Right hindlimb (tissue), 1 donor: ENCODE data around the gene KRTAP5-9.
"Not testable (repeated sequence)": the region's sequence is repeated elsewhere in the genome, so short reads cannot be mapped to it uniquely, and the experiment has no call there.

Experiments
- DNase-seq: peaks from one replicate; pipeline ENCODE4 v3.0.0-alpha.2; 2018

The KRTAP5-9 gene, protein sequence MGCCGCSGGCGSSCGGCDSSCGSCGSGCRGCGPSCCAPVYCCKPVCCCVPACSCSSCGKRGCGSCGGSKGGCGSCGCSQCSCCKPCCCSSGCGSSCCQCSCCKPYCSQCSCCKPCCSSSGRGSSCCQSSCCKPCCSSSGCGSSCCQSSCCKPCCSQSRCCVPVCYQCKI

DNA sequence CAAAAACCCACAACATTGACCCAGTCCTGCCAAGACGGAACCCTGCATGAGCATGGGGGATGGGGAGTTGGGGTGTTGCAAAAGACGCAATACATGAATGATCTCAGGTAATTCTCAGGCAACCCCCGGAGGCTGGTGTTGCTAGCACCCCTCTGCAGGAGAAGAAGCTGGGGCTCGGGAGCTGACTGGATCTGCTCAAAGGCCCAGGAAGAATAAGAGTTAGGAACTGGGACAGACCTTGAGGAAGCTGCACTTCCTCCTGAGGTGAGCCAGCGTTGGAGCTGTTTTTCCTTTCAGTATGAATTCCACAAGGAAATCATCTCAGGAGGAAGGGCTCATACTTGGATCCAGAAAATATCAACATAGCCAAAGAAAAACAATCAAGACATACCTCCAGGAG is at the start of gene KRTAP5-9:
TSS of gene KRTAP5-9 (plus strand) at position 301 of the 400 bp plus-strand sequence. CDS start 238 bp downstream, outside the sequence.
- DNase-seq = no peak

DNA sequence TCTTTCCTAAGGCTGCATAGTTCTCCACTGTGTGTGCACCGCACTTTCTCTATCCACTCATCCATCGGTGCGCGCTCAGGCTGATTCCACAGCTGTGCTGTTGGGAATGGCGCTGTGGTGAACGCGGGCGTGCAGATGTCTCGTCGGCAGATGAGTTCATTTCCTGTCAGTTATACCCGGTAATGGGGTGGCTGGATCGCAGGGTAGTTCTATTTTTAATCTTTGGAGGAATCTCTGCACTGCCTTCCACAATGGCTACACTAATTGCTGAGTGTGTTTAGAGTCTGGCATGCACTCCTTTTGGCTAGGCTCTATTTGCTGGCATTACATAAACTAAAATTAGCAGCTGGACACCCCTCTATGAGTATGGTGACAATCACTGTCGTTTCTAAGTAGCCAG is 49.1 kb upstream of the KRTAP5-9 start:
- no peak for DNase-seq

DNA sequence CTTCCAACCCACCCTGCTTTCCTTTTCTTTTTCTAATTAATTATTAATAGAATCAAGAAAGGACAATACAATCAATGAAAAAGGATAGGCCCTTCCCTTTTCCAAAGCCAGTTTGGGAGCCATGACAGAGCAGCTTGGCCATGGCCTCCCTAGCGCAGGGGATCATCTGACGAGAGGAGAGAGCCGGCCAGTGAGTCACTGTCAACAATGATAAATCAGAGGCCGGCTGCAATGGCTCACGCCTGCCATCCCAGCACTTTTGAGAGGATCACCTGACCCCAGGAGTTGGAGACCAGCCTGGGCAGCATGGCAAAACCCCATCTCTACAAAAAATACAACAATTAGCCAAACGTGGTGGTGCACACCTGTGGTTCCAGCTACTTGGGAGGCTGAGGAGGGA is 48.7 kb upstream of the KRTAP5-9 start:
- DNase-seq = no peak

DNA sequence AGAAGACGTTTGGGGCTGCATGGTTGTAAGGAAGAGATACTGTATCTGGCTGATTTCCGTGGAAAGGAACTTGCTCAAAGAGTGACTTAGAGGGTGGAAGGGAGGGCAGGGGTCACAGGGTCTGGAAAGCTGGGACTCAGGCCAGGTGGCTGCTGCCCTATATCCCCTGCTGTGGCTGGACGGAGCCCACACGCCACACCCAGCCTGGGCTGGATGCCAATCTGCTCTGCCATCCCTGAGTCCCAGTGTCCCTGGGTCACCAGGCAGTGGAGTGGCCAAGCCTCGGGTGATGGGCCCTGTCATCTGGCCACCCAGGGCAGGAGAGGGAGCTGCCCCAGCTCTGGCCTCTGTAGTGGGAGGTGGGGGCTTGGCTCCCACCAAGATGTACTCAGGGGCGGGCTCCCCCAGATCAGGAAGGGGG is 47.6 kb upstream of the KRTAP5-9 start:
- no peak for DNase-seq

DNA sequence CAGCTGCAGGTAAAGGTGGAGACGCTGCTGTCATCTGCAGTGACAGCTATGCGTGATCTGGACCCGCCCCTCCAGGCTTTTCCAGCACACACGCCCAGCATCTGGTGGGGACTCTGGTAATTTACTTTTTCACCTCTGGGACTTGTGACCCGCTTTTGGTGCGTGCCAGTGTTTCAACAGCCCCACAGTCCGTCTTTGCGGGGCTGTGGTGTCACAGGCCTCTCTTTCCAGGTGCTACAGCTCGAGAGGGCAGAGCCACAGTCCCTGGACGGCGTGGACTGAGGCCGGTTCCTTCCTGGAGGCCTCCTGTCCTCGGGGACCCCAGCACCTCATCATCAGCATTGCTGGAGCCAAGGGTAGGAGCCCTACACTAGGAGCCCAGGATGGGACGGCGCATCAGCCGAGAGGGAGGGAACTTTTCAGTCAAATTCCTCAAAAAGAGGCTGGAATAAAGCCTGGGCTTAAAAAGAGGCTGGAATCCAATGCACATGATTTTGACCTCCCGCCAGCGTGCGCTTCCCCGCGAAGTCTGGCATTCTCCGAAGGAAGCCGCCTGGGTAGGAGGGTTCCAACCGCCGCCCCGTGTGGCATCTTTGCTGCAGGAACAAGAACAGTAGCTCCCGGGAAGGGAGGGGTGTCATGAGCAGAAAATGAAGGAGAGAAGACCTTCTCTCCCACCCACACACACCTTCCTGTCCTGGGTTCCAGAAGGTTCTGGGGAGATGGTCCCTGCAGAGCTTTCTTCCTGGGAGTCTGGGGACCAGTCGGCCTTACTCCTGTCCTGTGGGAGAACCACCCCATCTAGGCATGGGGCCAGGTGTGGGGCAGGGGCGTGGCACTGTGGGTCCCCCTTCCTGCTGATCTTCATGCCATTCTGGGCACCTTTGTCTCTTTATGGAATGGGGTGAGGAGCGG is 46.9 kb upstream of the KRTAP5-9 start:
- DNase-seq = no peak

DNA sequence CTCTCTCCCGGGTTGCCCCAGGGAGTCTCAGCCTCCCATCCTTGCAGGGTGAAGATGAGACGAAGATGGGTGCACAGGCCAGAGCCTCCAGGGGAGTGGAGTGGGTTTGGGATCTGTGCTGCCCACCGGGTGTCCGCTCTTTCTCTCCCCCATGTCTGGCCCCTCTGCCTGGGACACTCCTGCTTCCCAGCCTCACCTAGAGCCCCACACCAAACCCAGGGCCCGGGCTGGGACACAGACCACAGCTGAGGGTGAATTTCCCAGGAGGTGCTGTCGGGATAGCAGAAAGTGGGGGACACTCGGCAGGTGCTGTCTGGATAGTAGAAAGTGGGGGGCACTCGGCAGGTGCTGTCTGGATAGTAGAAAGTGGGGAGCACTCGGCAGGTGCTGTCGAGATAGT is 46.2 kb upstream of the KRTAP5-9 start:
- DNase-seq = no peak

DNA sequence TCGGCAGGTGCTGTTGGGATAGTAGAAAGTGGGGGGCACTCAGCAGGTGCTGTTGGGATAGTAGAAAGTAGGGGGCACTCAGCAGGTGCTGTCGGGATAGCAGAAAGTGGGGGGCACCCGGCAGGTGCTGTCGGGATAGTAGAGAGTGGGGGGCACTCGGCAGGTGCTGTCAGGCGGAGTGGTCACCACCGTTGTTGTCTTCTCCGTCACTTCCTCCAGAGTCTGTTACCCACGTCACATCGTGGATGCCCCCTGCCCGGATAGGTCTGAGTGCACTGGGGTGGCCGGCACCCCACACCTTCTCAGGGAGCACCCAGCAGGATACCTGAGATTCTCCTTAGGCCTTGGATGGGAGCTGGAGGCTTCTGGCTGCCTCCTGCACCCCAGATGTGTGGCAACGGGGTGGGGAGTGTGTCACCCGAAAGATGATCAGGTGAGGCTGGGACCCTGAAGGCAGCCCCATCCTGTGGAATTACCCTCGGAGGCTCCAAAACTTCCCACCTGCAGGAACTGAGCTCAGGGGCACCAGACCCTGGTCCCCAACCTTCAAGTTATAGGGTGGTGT is 45.3 kb upstream of the KRTAP5-9 start:
- no peak for DNase-seq

DNA sequence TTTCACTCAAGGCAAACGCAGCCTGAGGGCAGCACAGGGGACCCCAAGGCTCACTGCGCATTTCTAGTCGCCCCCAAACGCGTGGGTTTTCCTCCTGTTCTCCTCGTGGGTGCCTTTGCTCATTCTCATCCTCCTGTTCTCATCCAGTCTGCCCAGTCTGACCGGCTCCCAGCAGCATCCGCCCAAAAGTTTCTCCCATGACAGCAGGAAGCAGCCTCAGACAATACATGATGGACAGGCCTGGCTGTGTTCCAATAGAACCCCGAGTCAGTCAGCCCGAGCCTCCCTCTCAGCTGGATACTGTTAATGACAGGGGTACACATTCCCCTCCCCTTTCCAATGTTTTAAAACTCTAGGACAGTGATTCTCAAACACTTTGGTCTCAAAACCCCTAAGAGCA is 43.7 kb upstream of the KRTAP5-9 start:
- DNase-seq = no peak

DNA sequence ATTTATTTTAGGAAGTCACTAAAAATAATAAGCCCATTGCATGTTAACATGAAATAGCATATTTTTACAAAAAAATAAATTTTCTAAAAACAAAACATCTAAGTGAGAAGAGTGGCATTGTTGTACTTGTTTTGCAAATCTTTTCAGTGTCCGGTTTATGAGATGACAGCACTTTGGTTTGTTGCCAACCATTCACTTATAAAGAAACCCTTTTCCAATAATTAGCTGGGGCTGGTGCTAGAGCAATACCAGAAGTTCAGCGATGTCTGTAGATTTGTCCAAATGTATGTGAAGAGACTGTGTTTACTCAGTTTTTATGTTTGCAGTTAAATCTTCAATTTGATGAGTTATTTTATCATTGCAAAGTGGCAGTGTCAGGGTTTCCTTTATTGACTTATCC is 43.2 kb upstream of the KRTAP5-9 start:
- DNase-seq = no peak

DNA sequence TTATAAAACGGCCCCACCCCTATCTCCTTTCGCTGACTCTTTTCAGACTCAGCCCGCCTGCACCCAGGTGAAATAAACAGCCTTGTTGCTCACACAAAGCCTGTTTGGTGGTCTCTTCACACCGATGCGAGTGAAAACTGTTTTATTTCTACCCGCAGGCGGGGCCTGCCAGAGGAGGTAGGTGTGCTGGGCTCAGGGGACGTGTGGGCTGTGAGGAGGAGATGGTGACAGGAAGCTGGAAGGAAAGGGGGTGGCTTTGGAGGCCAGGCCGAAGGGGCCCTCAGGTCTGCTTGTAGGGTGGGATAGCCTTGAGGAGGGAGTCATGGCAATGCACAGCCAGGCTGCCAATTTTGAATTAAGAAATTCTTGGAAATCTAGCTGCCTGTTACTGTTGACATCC is 42.4 kb upstream of the KRTAP5-9 start:
- DNase-seq = no peak

DNA sequence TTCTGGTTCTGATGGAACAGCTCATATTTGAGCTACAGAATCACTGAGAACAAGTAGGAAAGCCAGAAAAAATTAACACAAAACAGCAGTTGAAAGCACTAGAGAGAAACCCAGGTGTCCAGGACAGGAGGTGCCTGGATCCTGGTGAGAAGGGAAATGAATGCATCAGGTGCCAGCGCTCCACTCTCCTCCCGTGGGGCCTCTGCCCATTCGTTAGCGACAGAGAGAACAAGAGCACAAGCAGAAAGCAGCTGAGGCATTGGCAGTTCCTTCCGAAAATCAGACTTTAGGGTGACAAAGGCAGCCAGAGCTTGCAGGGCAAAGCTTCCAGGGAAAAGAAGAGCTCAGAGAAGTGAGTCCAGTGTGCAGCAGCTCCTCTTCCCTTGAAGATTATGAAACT is 41.1 kb upstream of the KRTAP5-9 start:
- DNase-seq = no peak

DNA sequence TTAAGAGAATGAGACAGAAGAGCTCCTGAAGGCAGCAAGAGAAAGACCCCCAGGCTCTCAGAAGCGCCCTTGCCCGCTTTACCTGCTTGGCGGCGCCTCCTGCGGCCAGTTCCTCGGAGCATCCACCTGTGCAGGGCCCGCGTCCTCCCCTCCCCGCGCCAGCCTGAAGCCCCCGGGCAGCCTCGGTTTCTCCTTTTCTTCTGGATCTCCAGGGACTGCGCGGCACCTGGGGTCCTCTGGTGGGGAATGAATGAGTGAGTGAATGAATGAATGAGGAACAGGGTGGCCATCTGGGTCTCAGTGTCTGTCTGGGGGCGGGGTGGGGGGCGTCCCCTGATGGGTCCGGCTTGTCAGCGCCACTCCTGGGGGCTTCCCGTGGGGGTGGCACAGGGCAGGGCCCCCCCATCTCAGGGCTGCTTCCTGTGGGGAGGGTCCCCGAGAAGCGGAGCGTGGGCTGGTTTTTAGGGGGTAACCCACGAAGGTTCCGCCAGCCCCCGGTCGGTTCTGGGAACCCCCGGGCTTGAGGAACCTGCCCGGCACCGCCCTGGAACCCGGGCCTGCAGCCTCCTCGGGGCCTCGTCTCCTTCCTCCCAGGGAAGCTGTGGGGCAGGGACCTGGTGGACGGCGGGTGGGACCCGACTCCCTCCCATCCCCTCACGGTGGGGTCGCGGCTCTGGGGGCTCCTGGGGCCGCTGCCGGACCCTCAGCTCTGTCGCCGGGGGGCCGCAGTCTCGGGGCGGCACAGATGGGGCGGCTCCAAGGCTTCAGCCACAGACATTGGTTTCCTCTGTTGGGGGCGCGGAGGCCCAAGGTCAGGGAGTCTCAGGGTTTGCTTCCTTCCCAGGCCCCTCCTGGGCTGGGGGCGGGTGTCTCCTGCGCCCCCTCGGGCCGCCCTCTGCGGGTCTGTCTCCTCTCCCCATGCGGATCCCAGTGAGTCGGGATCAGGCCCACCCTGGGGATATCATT is 29.4 kb upstream of the KRTAP5-9 start:
- no peak for DNase-seq

DNA sequence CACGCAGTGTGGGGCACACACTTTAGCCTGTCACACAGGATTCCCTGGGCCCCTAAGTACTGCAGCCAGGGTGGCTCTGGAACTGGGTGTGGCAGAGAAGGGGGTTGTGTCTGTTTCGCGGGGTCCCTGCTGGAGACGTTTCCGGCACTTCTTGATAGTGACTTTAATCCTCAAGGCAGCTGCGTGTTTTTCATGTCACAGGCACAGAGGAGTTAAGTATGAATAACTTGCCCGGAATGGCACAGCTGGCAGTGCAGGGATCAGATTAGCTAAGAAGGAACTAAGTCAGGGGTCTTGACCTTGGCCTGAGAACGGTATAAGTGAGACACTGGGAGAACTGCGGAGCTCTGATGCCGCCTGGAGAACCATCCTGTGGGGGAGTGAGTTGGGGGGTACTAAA is 28.7 kb upstream of the KRTAP5-9 start:
- DNase-seq = no peak

DNA sequence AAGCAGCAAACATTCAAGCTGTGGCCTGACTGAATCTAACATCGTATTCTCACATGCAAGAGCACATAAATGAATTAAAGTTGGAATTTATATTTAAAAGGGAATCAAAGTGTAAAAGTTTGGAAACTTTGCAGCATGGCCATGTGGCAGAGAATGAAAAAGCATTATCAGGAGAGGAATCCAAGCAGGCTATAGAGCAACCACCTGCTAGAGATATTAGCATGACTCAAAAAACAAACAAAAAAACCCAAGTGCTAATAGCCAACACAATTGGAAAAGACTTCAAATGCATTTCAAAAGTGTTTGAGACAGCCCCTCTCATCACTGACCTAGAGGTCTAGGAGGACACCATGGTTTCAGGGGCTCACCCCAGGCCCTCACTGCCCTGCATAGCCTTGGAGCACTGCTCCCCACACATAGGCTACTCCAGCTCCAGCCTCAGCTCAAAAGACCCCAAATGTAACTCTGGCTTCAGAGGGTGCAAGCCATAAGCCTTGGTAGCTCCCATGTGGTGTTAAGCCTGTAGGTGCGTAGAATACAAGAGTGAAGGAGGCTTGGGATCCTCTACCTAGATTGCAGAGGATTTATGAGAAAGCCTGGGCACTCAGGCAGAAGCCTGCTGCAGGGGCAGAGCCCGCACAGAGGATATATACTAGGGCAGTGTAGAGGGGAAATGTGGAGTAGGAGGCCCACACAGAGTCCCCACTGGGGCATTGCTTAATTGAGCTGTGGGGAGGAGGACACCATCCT is 22.9 kb upstream of the KRTAP5-9 start:
- no peak for DNase-seq

DNA sequence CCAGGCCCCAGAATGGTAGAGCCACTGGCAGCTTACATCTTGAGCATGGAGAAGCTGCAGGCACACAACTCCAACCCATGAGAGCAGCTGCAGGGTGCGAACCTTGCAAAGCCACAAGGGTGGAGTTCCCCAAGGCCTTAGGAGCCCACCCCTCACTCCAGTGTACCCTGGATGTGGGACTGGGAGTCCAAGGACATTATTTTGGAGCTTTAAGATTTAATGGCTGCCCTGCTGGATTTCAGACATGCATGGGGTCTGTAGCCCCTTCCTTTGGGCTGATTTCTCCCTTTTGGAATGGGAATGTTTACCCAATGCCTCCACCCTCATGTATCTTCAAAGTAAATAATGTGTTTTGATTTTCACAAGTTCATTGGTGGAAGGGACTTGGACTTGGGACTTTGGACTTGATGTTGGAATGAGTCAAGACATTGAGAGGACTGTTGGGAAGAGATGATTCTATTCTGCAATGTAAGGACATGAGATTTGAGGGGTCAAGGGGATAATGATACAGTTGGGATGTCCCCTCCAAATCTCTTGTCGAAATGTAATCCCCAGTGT is 22.2 kb upstream of the KRTAP5-9 start:
- no peak for DNase-seq

DNA sequence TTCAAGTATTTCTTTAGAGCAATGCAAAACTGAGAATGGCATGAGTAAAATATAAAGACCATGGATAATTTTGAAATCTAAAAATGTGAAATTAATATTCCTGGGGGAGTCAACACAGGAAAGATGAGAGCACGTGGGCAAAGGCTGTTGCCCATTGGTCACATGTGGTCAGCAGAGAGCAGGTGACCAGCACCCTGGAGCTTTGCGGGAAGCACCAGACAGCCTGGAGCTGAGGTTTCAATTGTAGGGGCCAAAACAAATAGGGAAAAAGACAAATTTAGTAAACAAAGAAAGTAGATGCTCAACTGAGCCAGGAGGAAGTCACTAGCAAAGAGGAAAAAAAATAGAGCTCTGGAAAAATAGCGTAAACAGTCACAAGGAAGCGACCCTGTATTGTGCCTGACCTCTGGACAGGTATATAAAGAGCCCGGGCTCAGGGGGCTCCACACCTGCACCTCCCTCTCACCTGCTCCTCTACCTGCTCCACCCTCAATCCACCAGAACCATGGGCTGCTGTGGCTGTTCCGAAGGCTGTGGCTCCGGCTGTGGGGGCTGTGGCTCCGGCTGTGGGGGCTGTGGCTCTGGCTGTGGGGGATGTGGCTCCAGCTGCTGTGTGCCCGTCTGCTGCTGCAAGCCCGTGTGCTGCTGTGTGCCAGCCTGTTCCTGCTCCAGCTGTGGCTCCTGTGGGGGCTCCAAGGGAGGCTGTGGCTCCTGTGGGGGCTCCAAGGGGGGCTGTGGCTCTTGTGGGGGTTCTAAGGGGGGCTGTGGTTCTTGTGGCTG is 21.2 kb upstream of the KRTAP5-9 start, which contains the start of gene KRTAP5-7:
TSS of gene KRTAP5-7 (plus strand) at position 472 of the 780 bp plus-strand sequence. CDS start at position 506, 34 bp downstream.
- not testable (repeated sequence) for DNase-seq

DNA sequence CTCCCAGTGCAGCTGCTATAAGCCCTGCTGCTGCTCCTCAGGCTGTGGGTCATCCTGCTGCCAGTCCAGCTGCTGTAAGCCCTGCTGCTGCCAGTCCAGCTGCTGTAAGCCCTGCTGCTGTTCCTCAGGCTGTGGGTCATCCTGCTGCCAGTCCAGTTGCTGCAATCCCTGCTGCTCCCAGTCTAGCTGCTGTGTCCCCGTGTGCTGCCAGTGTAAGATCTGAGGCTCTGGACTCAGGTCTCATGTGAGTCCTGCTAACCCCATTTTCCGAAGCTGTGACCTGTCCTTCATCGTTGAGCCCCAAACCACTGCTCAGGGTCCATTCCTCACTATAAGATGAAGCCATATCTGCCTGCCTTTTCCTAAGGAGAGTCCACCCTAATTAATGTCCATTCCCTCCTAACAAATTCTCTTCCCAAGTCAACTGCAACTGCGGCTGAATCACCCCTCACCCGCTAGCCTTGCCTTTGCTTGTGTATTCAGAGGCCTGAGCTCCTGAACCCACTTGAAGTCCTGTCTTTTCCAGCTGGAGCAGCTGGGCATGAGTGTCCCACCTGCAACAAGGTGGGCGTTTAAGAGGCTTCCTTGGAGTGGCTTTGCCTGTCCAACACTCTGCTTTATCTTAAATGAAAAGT is 20.5 kb upstream of the KRTAP5-9 start:
- DNase-seq = no peak

DNA sequence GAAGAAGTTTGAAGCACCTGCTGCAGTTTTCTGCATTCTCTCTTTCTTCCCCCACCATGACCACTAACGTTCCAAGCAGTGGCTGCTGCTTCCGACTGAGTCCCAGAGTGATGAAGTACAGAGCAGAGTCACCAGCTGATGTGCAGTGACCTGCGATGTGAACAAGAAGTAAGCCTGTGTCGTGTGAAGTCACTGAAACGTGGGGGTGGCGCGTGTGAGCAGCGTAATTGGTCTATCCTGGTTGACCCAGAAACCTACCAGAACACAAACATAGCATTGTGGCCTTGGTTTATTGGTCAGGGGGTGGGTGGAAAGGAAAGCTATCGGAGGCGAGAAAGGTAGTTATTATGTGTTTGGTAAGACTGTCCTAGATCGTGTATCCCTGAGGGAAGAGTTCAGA is 17.6 kb upstream of the KRTAP5-9 start:
- DNase-seq = no peak

DNA sequence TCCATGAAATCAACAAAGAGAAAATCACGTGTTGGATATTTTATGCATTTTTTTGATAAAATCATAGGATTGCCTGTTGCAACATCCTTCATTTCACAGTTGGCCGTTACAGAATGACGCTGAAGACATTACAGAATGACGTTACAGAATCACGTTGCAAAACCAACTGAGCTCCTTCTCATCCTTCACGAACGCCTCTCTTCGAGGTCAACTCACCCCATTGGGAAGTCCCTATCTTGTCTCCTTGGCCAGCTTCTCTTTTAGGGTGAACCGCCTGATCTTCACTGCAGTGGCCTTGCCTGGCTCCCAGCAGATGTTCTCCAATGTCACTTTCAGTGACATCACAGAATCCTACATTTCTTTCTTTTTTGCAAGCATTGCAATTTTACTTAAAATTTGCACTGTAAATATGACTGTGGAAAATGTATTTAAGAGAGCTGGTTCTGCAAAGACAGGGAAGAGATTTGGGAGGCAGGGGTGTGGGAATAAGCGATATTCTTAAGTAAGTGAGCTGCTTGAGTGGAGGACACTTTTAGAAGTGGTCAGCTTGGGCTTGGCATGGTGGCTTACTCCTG is 16.1 kb upstream of the KRTAP5-9 start:
- no peak for DNase-seq
